AML-193 (cell line): ENCODE measurements around the gene FOXL2.

Experiments used
- DNase-seq, 2 experiments: peaks; one replicate each; lab custom pipeline; 2025; lab: John Stamatoyannopoulos, UW

FOXL2 gene

DNA sequence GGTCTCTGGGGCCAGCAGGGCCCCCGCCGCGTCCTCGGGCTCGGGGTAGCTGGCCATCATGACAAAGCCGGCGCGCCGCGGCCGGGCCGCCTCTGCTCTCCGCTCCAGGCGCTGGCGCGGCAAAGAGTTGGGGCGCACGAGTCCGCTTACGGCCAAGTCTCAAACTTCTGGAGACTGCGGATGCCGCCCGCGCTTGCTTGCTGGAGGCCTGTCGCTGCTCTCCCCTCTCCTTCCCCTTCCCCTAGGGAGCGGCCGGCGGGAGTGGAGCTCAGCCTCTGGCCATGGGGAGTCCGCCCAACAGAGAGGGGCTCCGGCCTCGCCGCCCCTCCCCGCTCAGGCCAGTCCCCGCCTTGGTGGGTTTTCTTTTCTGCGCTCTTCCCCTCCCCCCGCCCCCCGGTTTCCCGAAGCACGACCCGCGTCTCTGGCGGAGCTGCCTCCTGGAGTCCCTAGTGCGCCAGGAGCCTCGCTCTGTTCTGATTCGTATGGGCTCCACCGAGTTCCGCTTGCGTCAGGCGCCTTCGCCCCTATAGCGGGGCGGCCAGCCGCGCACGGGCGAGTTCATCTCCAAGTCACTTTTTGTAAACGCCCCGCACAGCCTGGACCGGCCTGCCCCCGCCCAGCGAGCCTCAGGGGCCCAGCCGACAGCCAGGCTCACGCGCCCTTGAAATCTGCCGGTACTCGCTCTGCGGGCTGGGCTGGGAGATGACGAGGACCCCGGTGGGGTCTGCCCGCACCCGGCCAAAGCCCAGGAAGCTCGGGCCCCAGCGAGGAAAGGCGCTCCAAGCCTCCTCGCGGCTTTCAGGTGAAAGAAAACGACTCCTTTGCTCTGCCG, at the start of gene FOXL2, which contains the start of gene FOXL2NB:
FOXL2 (minus strand) TSS at position 475 of the 832 bp plus-strand sequence; CDS start at position 60, 415 bp downstream.
FOXL2NB (plus strand) TSS at position 555 of the 832 bp plus-strand sequence; CDS start at position 703, 148 bp downstream.
- DNase-seq, result no peak

GRCh38 chr3:138995706-138996105, 48.8 kb upstream of the FOXL2 start:
- DNase-seq, result no peak

DNA sequence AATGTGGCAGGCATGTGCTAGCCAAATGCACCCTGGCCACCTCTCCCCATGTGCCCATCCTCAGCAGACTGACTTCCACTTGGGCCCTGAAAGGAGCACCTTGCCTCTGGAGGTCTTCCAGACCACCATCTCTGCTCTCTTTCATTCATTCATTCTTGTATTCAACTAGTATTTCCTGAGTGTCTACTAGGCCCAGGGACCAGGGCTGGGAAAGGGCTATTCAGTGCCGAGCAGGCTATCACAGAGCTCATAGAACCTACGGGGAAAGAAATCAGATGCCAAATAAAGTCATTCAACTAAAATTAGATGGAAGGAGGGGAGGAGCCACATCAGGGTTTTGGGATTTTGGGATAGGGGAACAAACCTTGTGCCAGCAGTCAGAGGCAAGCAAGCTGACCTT, 40.2 kb upstream of the FOXL2 start:
- no peak for DNase-seq

DNA sequence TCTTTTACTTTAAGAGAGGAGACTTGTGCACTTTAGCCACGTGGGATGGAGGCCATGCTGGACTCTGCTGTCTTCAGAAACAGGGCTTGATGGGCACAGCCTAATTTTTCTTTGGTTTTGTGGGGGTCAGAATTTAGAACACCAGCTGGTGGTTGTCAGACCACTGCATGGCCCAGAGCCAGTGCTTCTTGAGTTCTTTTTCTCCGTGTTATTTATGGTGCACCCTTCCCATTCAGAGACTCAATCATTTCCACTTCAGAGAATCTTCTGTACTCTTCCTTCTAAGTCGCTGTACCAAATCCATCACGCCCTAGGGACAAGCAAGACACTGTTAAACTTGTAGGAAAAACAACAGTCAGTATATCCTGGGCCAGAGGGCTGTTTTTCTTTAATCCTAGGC, 39.0 kb upstream of the FOXL2 start:
- DNase-seq, result no peak

DNA sequence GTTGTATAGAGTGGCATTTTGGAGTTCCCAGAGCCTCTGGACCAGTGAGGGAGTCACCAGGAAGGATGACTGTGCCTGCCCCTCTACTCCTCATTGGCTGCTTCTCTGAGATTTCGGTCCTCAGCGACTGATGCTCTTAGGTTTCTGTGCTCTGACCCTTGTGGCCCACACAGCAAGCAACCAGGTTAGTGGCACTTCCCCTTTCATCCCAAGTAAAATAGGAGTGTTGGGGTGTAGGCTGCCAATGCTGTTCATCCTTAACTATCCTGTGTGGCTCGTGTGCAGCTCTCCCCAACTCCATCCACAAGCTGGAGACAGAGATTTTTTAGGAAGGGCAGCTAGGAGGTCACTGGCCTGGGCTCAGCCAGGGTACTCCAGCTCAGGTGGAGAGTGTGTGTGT, 37.9 kb upstream of the FOXL2 start:
- DNase-seq, result no peak

DNA sequence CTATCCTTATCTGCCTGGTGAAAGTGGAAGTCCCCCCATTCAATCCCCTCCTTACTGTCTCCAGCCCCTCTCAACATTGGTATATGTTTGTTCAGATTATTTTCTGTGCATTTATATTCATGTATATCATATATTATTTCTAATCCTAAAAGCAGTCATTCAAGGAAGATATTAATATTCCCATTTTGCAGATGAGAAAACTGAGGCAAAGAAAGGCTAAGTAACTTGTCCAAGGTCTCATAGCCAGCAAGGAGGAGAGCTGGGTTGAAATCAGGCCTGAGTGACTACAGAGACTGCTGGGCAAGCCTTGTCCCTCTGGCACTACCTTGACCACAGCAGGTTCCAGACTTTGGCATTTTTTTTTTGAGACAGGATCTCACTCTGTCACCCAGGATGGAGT, 29.1 kb upstream of the FOXL2 start:
- no peak for DNase-seq

GRCh38 chr3:138975351-138975750, 28.4 kb upstream of the FOXL2 start:
- DNase-seq, result no peak

DNA sequence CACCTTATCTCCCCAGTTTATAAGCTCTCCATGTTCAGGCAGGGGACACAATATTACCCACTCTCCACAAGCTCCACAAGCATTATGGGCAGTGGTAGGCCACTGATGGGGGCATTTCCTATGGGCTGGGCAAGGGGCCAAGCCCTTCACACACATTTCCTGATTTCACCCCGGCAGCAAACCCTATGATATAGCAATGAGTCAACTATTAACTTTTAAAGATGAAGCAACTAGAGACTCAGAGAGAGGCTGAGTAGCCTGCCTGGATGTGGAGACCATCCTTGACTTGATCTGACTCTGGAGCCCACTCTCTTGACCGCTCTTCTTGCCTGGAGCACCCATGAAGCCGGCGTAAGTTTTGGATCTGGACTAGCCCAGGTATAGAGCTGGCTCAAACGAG, 27.5 kb upstream of the FOXL2 start:
- DNase-seq, result no peak

DNA sequence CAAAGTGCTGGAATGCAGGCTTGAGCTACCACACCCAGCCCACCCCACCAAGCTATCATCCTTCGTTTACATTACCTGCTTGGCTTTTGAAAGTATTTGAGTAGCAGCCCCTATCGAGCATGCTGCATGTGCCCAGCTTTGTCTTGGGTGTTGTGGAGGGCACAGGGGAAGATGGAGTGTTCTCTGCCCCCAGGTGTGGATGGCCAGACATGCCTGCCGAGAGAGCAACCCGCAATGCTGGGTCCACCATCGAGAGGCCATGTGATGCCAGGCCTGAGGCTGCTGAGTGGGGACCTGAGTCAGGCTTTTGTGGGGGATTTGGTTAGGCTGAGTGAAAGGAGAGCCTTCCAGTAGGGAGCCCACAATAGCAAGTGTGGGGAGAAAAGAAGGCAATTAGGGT, 26.0 kb upstream of the FOXL2 start:
- no peak for DNase-seq

DNA sequence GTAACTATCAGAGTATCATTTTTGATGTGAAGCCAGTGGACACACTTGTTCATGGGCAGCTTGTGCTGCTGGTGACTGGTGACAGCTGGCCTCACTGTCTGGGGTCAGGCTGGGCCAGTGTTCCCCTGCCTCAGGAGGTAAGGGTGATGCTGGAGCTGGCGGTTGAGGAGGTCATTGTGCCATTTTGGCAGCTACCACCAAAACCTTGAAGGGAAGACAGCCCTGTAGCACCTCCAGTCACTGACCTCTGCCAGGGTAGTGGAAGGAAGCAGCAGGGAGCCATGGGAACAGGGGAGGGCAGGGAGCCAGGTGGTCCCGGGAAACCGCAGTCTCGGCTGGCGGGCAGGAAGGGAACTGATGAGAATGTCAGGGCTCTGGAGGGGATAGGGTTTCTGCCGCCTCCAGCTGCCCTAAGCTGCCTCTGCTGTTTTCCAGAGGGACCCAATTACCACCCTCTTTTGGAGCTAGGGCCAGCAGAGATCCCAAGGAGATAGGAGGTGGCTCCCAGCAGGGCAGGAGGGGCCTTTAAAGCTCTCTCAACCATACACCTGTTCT, 24.9 kb upstream of the FOXL2 start:
- DNase-seq, result no peak

DNA sequence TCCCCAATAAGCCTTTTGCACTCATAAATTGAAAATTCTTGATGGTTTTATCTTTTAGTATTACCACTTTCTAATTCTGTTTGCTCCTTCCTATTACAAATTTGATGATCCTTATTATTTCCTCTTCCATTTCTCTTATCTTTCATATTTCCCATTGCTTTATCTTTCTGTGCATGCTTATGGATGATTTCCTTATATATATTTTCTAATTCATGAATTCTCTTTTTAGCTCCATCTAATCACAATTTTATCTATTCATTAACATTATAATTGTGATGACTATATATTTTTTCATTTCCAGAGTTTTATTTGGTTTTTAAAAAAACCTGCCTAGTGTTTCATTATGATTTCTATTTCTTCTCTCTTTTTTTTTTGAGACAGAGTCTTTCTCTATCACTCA, 18.0 kb upstream of the FOXL2 start:
- DNase-seq, result no peak

- DNase-seq, result no peak
Measured at GRCh38 chr3:138964264-138964663, 17.3 kb upstream of the FOXL2 start.

DNA sequence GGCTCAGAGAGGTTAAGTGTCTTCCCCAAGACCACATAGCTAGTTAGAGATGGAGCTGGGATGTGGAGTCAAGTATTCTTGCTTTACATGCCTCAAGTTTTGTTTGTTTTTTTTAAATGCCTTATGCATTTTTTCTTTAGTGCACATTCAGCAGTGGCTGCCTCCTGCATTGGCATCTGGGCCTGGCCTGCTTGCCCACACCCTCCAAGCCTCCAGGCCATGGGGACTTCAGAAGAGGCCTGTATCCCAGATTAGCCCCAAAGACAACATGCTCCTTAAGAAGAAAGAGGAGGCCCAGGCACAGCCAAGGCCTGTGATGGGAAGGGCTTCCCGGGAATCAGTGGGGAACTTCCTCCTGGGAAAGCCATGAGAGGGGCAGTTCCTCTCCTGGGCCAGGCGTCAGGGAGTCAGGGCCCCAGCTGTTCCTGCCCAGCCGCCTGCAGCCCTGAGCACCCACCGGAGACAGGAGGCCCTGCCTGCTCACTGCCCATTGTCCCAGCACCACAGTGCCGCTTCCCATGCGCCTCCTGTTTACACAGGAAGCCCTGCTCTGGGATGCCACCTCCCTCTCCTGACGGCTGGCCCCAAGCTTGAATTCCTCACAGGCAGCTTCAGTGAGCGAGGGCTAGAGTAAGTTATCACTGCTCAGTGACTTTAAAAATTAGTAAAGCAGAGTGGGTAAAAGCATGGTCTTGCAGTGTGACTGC, 16.1 kb upstream of the FOXL2 start:
- DNase-seq, result no peak

- no peak for DNase-seq
Measured at GRCh38 chr3:138960417-138960852, 13.5 kb upstream of the FOXL2 start.

GRCh38 chr3:138950701-138951100, 3.8 kb upstream of the FOXL2 start:
- no peak for DNase-seq

- DNase-seq, result no peak
Measured at GRCh38 chr3:138950006-138950644, 3.2 kb upstream of the FOXL2 start.

- no peak for DNase-seq
Measured at GRCh38 chr3:138949445-138950005, 2.6 kb upstream of the FOXL2 start.

DNA sequence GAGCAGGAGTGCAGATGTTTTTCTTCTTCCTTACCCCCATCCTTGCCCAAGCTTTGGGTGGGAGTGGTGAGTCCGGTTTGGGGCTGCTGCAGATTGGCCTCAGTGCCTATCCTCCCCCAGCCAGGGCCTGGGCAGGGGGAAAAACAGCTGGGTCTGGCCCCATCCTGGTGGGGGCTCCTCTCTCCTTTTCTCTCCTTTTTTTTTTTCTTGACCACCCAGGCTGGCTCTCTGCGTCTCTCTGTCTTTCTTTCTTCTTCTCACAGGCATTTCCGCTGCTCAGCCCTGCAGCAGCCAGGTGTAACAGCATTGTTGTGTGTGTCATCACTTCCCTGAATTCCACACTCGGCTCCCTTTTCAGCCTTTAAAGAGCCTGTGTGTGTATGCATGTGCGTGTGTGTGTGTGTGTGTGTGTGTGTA, 2.1 kb upstream of the FOXL2 start:
- no peak for DNase-seq

GRCh38 chr3:138948371-138949001, 1.5 kb upstream of the FOXL2 start:
- DNase-seq, result no peak

GRCh38 chr3:138947495-138948121, 671 bp upstream of the FOXL2 start:
- no peak for DNase-seq
